ENCODE measurements around the gene KLHL7. TPM values are rescaled to one million over a fixed set of nuclear protein-coding genes. Genes with fewer than 3 reads are reported as not detected.

Gene KLHL7
- polyA plus RNA-seq, 1 donor (not counting 4 experiments of a cell fraction or from before 2014, with no cell fraction given), result 43.1 TPM

- Histone ChIP-seq H3K9me3 (ENCODE audit: control insufficient read depth, low read depth, low read length) (no peaks in the 10 kb centered on the region), H3K4me1 (ENCODE audit: control insufficient read depth, extremely low read depth, insufficient read depth, low read length) (peaks cover 16% of the 10 kb centered on the region), H3K79me2 (ENCODE audit: control insufficient read depth, insufficient read depth, low read length) (no peaks in the 10 kb centered on the region), H3K9me1 (ENCODE audit: control insufficient read depth, extremely low read depth, insufficient read depth, low read length) (no peaks in the 10 kb centered on the region), H3K36me3 (ENCODE audit: control insufficient read depth in 2 of 2, extremely low read depth in 1 of 2, insufficient read depth in 2 of 2, low read length in 2 of 2) (no peaks in the 10 kb centered on the region), H3K9ac (ENCODE audit: control insufficient read depth, extremely low read depth, insufficient read depth, low read length) (no peak overlapping the region), H3K4me3 (ENCODE audit: control insufficient read depth in 2 of 3, extremely low read depth in 1 of 3, insufficient read depth in 2 of 3, low read depth in 1 of 3, low read length in 3 of 3) (no peak overlapping the region), H4K20me1 (ENCODE audit: control insufficient read depth, extremely low read depth, insufficient read depth, low read length) (no peaks in the 10 kb centered on the region), H3K4me2 (ENCODE audit: control insufficient read depth, extremely low read depth, insufficient read depth, low read depth, low read length) (no peak overlapping the region), H3K27ac (ENCODE audit: control insufficient read depth, insufficient read depth, low read length) (no peak overlapping the region), H2AFZ (ENCODE audit: control insufficient read depth, low read length) (no peak overlapping the region), H3K27me3 (ENCODE audit: control insufficient read depth, extremely low read depth, insufficient read depth, low read length) (no peaks in the 10 kb centered on the region)
- TF ChIP-seq CTCF (optimal IDR thresholded peaks at IDR 0.05 in 1 of 3, IDR thresholded peaks at IDR 0.05 in 1 of 3, conservative IDR thresholded peaks at IDR 0.05 in 1 of 3; ENCODE audit: extremely low read depth in 1 of 3, insufficient read depth in 2 of 3, low read length in 3 of 3), result no peak
- no peak for TF ChIP-seq EZH2 (IDR thresholded peaks at IDR 0.05; ENCODE audit: low read length)
- FAIRE-seq (no peak), DNase-seq (ENCODE audit: low read depth, low spot score) (no peak)
- dilution Hi-C loops (cut with MboI; ENCODE audit: extremely low pct_ligation_motif_present, low sequenced_read_pairs), result no loop called here
Observed at GRCh38 chr7:23210506-23210905, 104.9 kb downstream of the KLHL7 start.

GRCh38 chr7:23211589-23211988 is 106.0 kb downstream of the KLHL7 start:
- no peak overlapping the region for H3K9ac ChIP-seq (ENCODE audit: control insufficient read depth, extremely low read depth, insufficient read depth, low read length)
- no peaks in the 10 kb centered on the region for H3K27me3 ChIP-seq (ENCODE audit: control insufficient read depth, extremely low read depth, insufficient read depth, low read length)
- H4K20me1 ChIP-seq (ENCODE audit: control insufficient read depth, extremely low read depth, insufficient read depth, low read length), result no peaks in the 10 kb centered on the region
- no peaks in the 10 kb centered on the region for H3K9me3 ChIP-seq (ENCODE audit: control insufficient read depth, low read depth, low read length)
- no peak overlapping the region for H2AFZ ChIP-seq (ENCODE audit: control insufficient read depth, low read length)
- no peak overlapping the region for H3K4me2 ChIP-seq (ENCODE audit: control insufficient read depth, extremely low read depth, insufficient read depth, low read depth, low read length)
- TF ChIP-seq CTCF (optimal IDR thresholded peaks at IDR 0.05 in 1 of 3, IDR thresholded peaks at IDR 0.05 in 1 of 3, conservative IDR thresholded peaks at IDR 0.05 in 1 of 3; ENCODE audit: extremely low read depth in 1 of 3, insufficient read depth in 2 of 3, low read length in 3 of 3) (no peak), EZH2 (IDR thresholded peaks at IDR 0.05; ENCODE audit: low read length) (no peak)
- dilution Hi-C loops (cut with MboI; ENCODE audit: extremely low pct_ligation_motif_present, low sequenced_read_pairs), result no loop called here
- H3K4me1 ChIP-seq (ENCODE audit: control insufficient read depth, extremely low read depth, insufficient read depth, low read length), result peaks cover 13% of the 10 kb centered on the region
- no peak overlapping the region for H3K27ac ChIP-seq (ENCODE audit: control insufficient read depth, insufficient read depth, low read length)
- DNase-seq (ENCODE audit: low read depth, low spot score) (no peak), FAIRE-seq (no peak)
- H3K36me3 ChIP-seq (ENCODE audit: control insufficient read depth in 2 of 2, extremely low read depth in 1 of 2, insufficient read depth in 2 of 2, low read length in 2 of 2), result no peaks in the 10 kb centered on the region
- no peak overlapping the region for H3K4me3 ChIP-seq (ENCODE audit: control insufficient read depth in 2 of 3, extremely low read depth in 1 of 3, insufficient read depth in 2 of 3, low read depth in 1 of 3, low read length in 3 of 3)
- no peaks in the 10 kb centered on the region for H3K9me1 ChIP-seq (ENCODE audit: control insufficient read depth, extremely low read depth, insufficient read depth, low read length)
- no peaks in the 10 kb centered on the region for H3K79me2 ChIP-seq (ENCODE audit: control insufficient read depth, insufficient read depth, low read length)
